Measurements from ENCODE around the gene PHACTR4.

Gene PHACTR4

GRCh38 chr1:28506907-28507246 lies 137.3 kb downstream of the PHACTR4 start:
- peak overlapping the region; percentile 84 for H3K4me2 ChIP-seq (ENCODE audit: low read depth, low read length, poor library complexity, severe bottlenecking)
- H2AFZ ChIP-seq (ENCODE audit: low read depth, low read length, severe bottlenecking), result no peak overlapping the region
- no peaks in the 10 kb centered on the region for H4K20me1 ChIP-seq (ENCODE audit: low read depth, low read length)
- no peak for TF ChIP-seq EZH2phosphoT487 (conservative IDR thresholded peaks at IDR 0.05; ENCODE audit: low read length)
- TF ChIP-seq CTCF (IDR thresholded peaks at IDR 0.05; ENCODE audit: insufficient read depth, low read length, poor library complexity, severe bottlenecking), result no peak
- no peaks in the 10 kb centered on the region for H3K27me3 ChIP-seq (ENCODE audit: low read length)
- no peaks in the 10 kb centered on the region for H3K9me2 ChIP-seq (replicated peaks; ENCODE audit: insufficient read depth, low read length)
- no peaks in the 10 kb centered on the region for H3K9me3 ChIP-seq (ENCODE audit: insufficient read depth, low read length)
- H3K4me3 ChIP-seq (ENCODE audit: insufficient read depth, low read length, poor library complexity, severe bottlenecking), result peak overlapping the region; percentile 79
- H3K36me3 ChIP-seq (ENCODE audit: low read length), result peaks cover 39% of the 10 kb centered on the region
- H3K9ac ChIP-seq (ENCODE audit: low read length), result peak overlapping the region; percentile 89
- peak overlapping the region; percentile 96 for H3K27ac ChIP-seq (ENCODE audit: low read depth, low read length)
- peaks cover 89% of the 10 kb centered on the region for H3F3A ChIP-seq (ENCODE audit: insufficient read depth)
- H3K79me2 ChIP-seq (ENCODE audit: insufficient read depth, low read length), result peaks cover 31% of the 10 kb centered on the region

GRCh38 chr1:28507247-28507645 lies 137.7 kb downstream of the PHACTR4 start:
- H3K9me3 ChIP-seq (ENCODE audit: insufficient read depth, low read length), result no peaks in the 10 kb centered on the region
- H3K4me2 ChIP-seq (ENCODE audit: low read depth, low read length, poor library complexity, severe bottlenecking), result peak overlapping the region; percentile 84
- H3K9ac ChIP-seq (ENCODE audit: low read length), result peak overlapping the region; percentile 89
- H3K36me3 ChIP-seq (ENCODE audit: low read length), result peaks cover 41% of the 10 kb centered on the region
- peak overlapping the region; percentile 96 for H3K27ac ChIP-seq (ENCODE audit: low read depth, low read length)
- H3F3A ChIP-seq (ENCODE audit: insufficient read depth), result peaks cover 89% of the 10 kb centered on the region
- H3K27me3 ChIP-seq (ENCODE audit: low read length), result no peaks in the 10 kb centered on the region
- H3K9me2 ChIP-seq (replicated peaks; ENCODE audit: insufficient read depth, low read length), result no peaks in the 10 kb centered on the region
- no peak overlapping the region for H2AFZ ChIP-seq (ENCODE audit: low read depth, low read length, severe bottlenecking)
- TF ChIP-seq EZH2phosphoT487 (conservative IDR thresholded peaks at IDR 0.05; ENCODE audit: low read length), result no peak
- no peak for TF ChIP-seq CTCF (IDR thresholded peaks at IDR 0.05; ENCODE audit: insufficient read depth, low read length, poor library complexity, severe bottlenecking)
- peak overlapping the region; percentile 79 for H3K4me3 ChIP-seq (ENCODE audit: insufficient read depth, low read length, poor library complexity, severe bottlenecking)
- H3K79me2 ChIP-seq (ENCODE audit: insufficient read depth, low read length), result peaks cover 31% of the 10 kb centered on the region
- H4K20me1 ChIP-seq (ENCODE audit: low read depth, low read length), result no peaks in the 10 kb centered on the region

GRCh38 chr1:28507646-28508434 lies 138.3 kb downstream of the PHACTR4 start:
- H3K4me2 ChIP-seq (ENCODE audit: low read depth, low read length, poor library complexity, severe bottlenecking), result peak overlapping the region; percentile 84
- H3K9me3 ChIP-seq (ENCODE audit: insufficient read depth, low read length), result no peaks in the 10 kb centered on the region
- no peak overlapping the region for H2AFZ ChIP-seq (ENCODE audit: low read depth, low read length, severe bottlenecking)
- TF ChIP-seq EZH2phosphoT487 (conservative IDR thresholded peaks at IDR 0.05; ENCODE audit: low read length) (no peak), CTCF (IDR thresholded peaks at IDR 0.05; ENCODE audit: insufficient read depth, low read length, poor library complexity, severe bottlenecking) (no peak)
- H3K4me3 ChIP-seq (ENCODE audit: insufficient read depth, low read length, poor library complexity, severe bottlenecking), result peak overlapping the region; percentile 79
- peak overlapping the region; percentile 96 for H3K27ac ChIP-seq (ENCODE audit: low read depth, low read length)
- peak overlapping the region; percentile 89 for H3K9ac ChIP-seq (ENCODE audit: low read length)
- no peaks in the 10 kb centered on the region for H3K9me2 ChIP-seq (replicated peaks; ENCODE audit: insufficient read depth, low read length)
- no peaks in the 10 kb centered on the region for H3K27me3 ChIP-seq (ENCODE audit: low read length)
- peaks cover 46% of the 10 kb centered on the region for H3K36me3 ChIP-seq (ENCODE audit: low read length)
- H3K79me2 ChIP-seq (ENCODE audit: insufficient read depth, low read length), result peaks cover 31% of the 10 kb centered on the region
- no peaks in the 10 kb centered on the region for H4K20me1 ChIP-seq (ENCODE audit: low read depth, low read length)
- H3F3A ChIP-seq (ENCODE audit: insufficient read depth), result peaks cover 91% of the 10 kb centered on the region

All from SU-DHL-6 (cell line).